PC-9 (cell line): Measurements from ENCODE around the gene KLK11. TPM values are rescaled to one million over a fixed set of nuclear protein-coding genes. Genes with fewer than 3 reads are reported as not detected.

Experiments used
- BruUV-seq: library from RNA; stranded (reverse); fragments of 400-500 nt; replicated peaks from 2 replicates; lab custom pipeline; 2021; lab: Mats Ljungman, UMichigan
- CTCF ChIA-PET: fragments of 300-600 bp; sonication (Branson Sonifier 250); formaldehyde crosslinking; loops from one replicate; lab custom pipeline; 2022; ENCODE audit warnings: antibody characterized with exemption; lab: Charles Lee
- POLR2A ChIA-PET: fragments of 300-600 bp; sonication (Branson Sonifier 250); formaldehyde crosslinking; loops from one replicate; lab custom pipeline; 2022; ENCODE audit warnings: antibody characterized with exemption; ENCODE audit not compliant: unreplicated experiment; lab: Charles Lee
- DNase-seq, 2 experiments: peaks; one replicate each; pipeline versions ENCODE4 v3.0.0 to v3.0.0-alpha.2; 2015 to 2022; ENCODE audit warnings: mixed read lengths in 1 of 2
- H2AFZ ChIP-seq: fragments of 200-600 bp; sonication (generic); 2 replicates; pipeline ENCODE4 v1.8.1; 2017; ENCODE audit warnings: antibody characterized with exemption
- H3F3A ChIP-seq: fragments of 200-600 bp; sonication (generic); 2 replicates; pipeline ENCODE4 v1.8.1; 2017; ENCODE audit warnings: antibody characterized with exemption, mild to moderate bottlenecking, low read depth; ENCODE audit not compliant: insufficient read depth
- H3K27ac ChIP-seq: fragments of 200-600 bp; sonication (generic); 2 replicates; pipeline ENCODE4 v1.6.1; 2016; ENCODE audit warnings: mixed run types
- H3K27me3 ChIP-seq: fragments of 200-600 bp; sonication (generic); 2 replicates; pipeline ENCODE4 v1.6.1; 2016; ENCODE audit warnings: low read depth, mixed run types; ENCODE audit not compliant: insufficient read depth
- H3K36me3 ChIP-seq: fragments of 200-600 bp; sonication (generic); 2 replicates; pipeline ENCODE4 v1.6.1; 2016; ENCODE audit warnings: low read depth, mixed run types
- H3K4me1 ChIP-seq: fragments of 200-600 bp; sonication (generic); replicated peaks from 2 replicates; pipeline ENCODE4 v1.6.1; 2016; ENCODE audit warnings: mixed run types; ENCODE audit not compliant: insufficient read depth
- H3K4me2 ChIP-seq: fragments of 200-600 bp; sonication (generic); 2 replicates; pipeline ENCODE4 v1.6.1; 2017; ENCODE audit warnings: mixed run types
- H3K4me3 ChIP-seq: fragments of 200-600 bp; sonication (generic); 2 replicates; pipeline ENCODE4 v1.6.1; 2016; ENCODE audit warnings: mixed run types
- H3K79me2 ChIP-seq: fragments of 200-600 bp; sonication (generic); 2 replicates; pipeline ENCODE4 v1.6.1; 2017; ENCODE audit warnings: low read depth, mixed run types
- H3K9me2 ChIP-seq: fragments of 200-600 bp; sonication (generic); 2 replicates; pipeline ENCODE4 v1.8.1; 2017; ENCODE audit warnings: mild to moderate bottlenecking; ENCODE audit not compliant: insufficient read depth
- H3K9me3 ChIP-seq: fragments of 200-600 bp; sonication (generic); 2 replicates; pipeline ENCODE4 v1.8.1; 2016; ENCODE audit warnings: low read depth; ENCODE audit not compliant: insufficient read depth
- H4K20me1 ChIP-seq: fragments of 200-600 bp; sonication (generic); 2 replicates; pipeline ENCODE4 v1.8.1; 2017; ENCODE audit not compliant: insufficient read depth
- CTCF ChIP-seq: fragments of 200-600 bp; sonication (generic); conservative IDR thresholded peaks from 2 replicates; pipeline ENCODE4 v1.6.1; 2017; ENCODE audit warnings: mixed run types, antibody characterized with exemption, mild to moderate bottlenecking, moderate library complexity
- EZH2 ChIP-seq: fragments of 200-600 bp; sonication (generic); IDR thresholded peaks from 2 replicates; pipeline ENCODE4 v1.8.0; 2017; ENCODE audit warnings: antibody characterized with exemption, low read depth
- intact Hi-C: fragments of 100-400 bp; cut with micrococcal nuclease; formaldehyde crosslinking; loops from one replicate; pipeline ENCODE4 v1.10.0; 2022; ENCODE audit not compliant: unreplicated experiment
- total RNA-seq: library from RNA; stranded (reverse); gene quantifications from 2 replicates; pipeline ENCODE4 v1.2.3, GENCODE V29; 2021

KLK11 gene
- total RNA-seq, 1 experiment from 2014 or later = 1.5 TPM

GRCh38 chr19:51047031-51047335, 20.6 kb upstream of the KLK11 start:
- no peak overlapping the region for H3K27ac ChIP-seq
- H3F3A ChIP-seq = 0 out of 2 replicates have a peak, but pooled peaks cover 3% of the 10 kb centered on the region
- no peaks in the 10 kb centered on the region for H4K20me1 ChIP-seq
- H3K79me2 ChIP-seq = no peaks in the 10 kb centered on the region
- H3K9me2 ChIP-seq = no peaks in the 10 kb centered on the region
- no peaks in the 10 kb centered on the region for H3K36me3 ChIP-seq
- H3K9me3 ChIP-seq = no peaks in the 10 kb centered on the region; the same call in 1 of the 2 replicates
- ChIA-PET CTCF (no interaction called here), POLR2A (interaction anchor here (0.6 to 0.9 kb wide), 3 partner anchors 26 to 46 kb away, joined by 3 read pairs; partner anchors contain the start of gene KLK8)
- no peak for DNase-seq
- no peak overlapping the region for H3K4me3 ChIP-seq
- no peaks in the 10 kb centered on the region for H3K4me1 ChIP-seq
- intact Hi-C loops = no loop called here
- H2AFZ ChIP-seq = no peak overlapping the region
- no TSS peak for BruUV-seq
- peaks cover 55% of the 10 kb centered on the region for H3K27me3 ChIP-seq
- TF ChIP-seq CTCF = no peak
- no peak for TF ChIP-seq EZH2
- H3K4me2 ChIP-seq = no peak overlapping the region

GRCh38 chr19:51044327-51044726, 17.9 kb upstream of the KLK11 start:
- peaks cover 43% of the 10 kb centered on the region for H3K27me3 ChIP-seq
- H3K4me1 ChIP-seq = no peaks in the 10 kb centered on the region
- no peaks in the 10 kb centered on the region for H4K20me1 ChIP-seq
- no TSS peak for BruUV-seq
- H3K4me2 ChIP-seq = no peak overlapping the region
- no peak overlapping the region for H3K27ac ChIP-seq
- intact Hi-C loops = no loop called here
- DNase-seq = no peak
- H3K9me3 ChIP-seq = no peaks in the 10 kb centered on the region
- ChIA-PET CTCF (no interaction called here), POLR2A (no interaction called here)
- no peaks in the 10 kb centered on the region for H3K9me2 ChIP-seq
- no peaks in the 10 kb centered on the region for H3K79me2 ChIP-seq
- H3K4me3 ChIP-seq = no peak overlapping the region
- H2AFZ ChIP-seq = no peak overlapping the region
- H3K36me3 ChIP-seq = no peaks in the 10 kb centered on the region
- 0 out of 2 replicates have a peak, but pooled peaks cover 3% of the 10 kb centered on the region for H3F3A ChIP-seq
- TF ChIP-seq EZH2 (no peak), CTCF (no peak)

- no peaks in the 10 kb centered on the region for H3K36me3 ChIP-seq
- H3K9me2 ChIP-seq = no peaks in the 10 kb centered on the region
- no peaks in the 10 kb centered on the region for H3K79me2 ChIP-seq
- H3K4me3 ChIP-seq = no peak overlapping the region
- TF ChIP-seq CTCF (no peak), EZH2 (no peak)
- no peaks in the 10 kb centered on the region for H3K4me1 ChIP-seq
- CTCF ChIA-PET = no interaction called here
- H3K9me3 ChIP-seq = no peaks in the 10 kb centered on the region
- H3F3A ChIP-seq = 0 out of 2 replicates have a peak, but pooled peaks cover 3% of the 10 kb centered on the region
- H4K20me1 ChIP-seq = no peaks in the 10 kb centered on the region
- no peak overlapping the region for H2AFZ ChIP-seq
- intact Hi-C loops = no loop called here
- DNase-seq = no peak
- POLR2A ChIA-PET = interaction anchor here (0.5 kb wide), 1 partner anchor 41 kb away, joined by 3 read pairs; no protein-coding TSS in a partner anchor
- H3K27me3 ChIP-seq = peaks cover 36% of the 10 kb centered on the region
- no TSS peak for BruUV-seq
- no peak overlapping the region for H3K4me2 ChIP-seq
- H3K27ac ChIP-seq = no peak overlapping the region
Measured at GRCh38 chr19:51043497-51043896, 17.1 kb upstream of the KLK11 start.
